Upper lobe of right lung (tissue), 1 donor: ENCODE measurements around the gene MLLT11. TPM values are rescaled to one million over a fixed set of nuclear protein-coding genes. Genes with fewer than 3 reads are reported as not detected.
A peak's percentile ranks its signal among the peaks of the same experiment; 100 is the strongest.

ENCODE experiments used
- ATAC-seq: fragments of 200-7000 bp; cut with Tn5 transposase; one replicate; pipeline ENCODE4 v1.9.1; 2020; ENCODE audit warnings: mild to moderate bottlenecking, moderate library complexity
- DNase-seq: peaks from one replicate; pipeline ENCODE4 v3.0.0-alpha.2; 2020
- H3K27ac ChIP-seq: fragments of 200-600 bp; one replicate; pipeline ENCODE4 v1.8.0; 2022
- H3K27me3 ChIP-seq: fragments of 200-600 bp; one replicate; pipeline ENCODE4 v1.8.0; 2022; ENCODE audit warnings: mild to moderate bottlenecking
- H3K36me3 ChIP-seq: fragments of 200-600 bp; one replicate; pipeline ENCODE4 v1.8.0; 2022
- H3K4me1 ChIP-seq: fragments of 200-600 bp; one replicate; pipeline ENCODE4 v1.8.0; 2022
- H3K4me3 ChIP-seq: fragments of 200-600 bp; one replicate; pipeline ENCODE4 v1.8.0; 2022; ENCODE audit warnings: mild to moderate bottlenecking
- H3K9me3 ChIP-seq: fragments of 200-600 bp; one replicate; pipeline ENCODE4 v1.8.0; 2022
- intact Hi-C: fragments of 100-400 bp; cut with DNase I; formaldehyde crosslinking; loops from one replicate; pipeline ENCODE4 v1.11.0; 2022
- long read RNA-seq: library from polyadenylated mRNA; unstranded; transcript quantifications from one replicate; pipeline ENCODE4 v2.0.0, GENCODE V29; 2021
- total RNA-seq: library from RNA; stranded (reverse); fragmentation: NEBNext Ultra II Directional; extraction: Animal tissue kit (Norgen Biotek cat#: 25700); gene quantifications from one replicate; pipeline ENCODE4 v1.2.1, GENCODE V29; 2021
- TF ChIP-seq, protein P1 (sequence below): fragments of 200-600 bp; IDR thresholded peaks from one replicate; pipeline ENCODE4 v1.8.0; 2022; ENCODE audit warnings: antibody characterized with exemption
- donor health status: DM: no; HTN: yes; CAD: no; lungs with severe emphysema.

The MLLT11 gene, protein sequence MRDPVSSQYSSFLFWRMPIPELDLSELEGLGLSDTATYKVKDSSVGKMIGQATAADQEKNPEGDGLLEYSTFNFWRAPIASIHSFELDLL
- total RNA-seq = 0.72 TPM
- long read RNA-seq, full-length matches to known transcripts = 2 of 2 reads
- long read RNA-seq, partial matches to known transcripts = 0 of 2 reads
- long read RNA-seq, other reads (novel, unspliced or antisense) = 0 of 2 reads

DNA sequence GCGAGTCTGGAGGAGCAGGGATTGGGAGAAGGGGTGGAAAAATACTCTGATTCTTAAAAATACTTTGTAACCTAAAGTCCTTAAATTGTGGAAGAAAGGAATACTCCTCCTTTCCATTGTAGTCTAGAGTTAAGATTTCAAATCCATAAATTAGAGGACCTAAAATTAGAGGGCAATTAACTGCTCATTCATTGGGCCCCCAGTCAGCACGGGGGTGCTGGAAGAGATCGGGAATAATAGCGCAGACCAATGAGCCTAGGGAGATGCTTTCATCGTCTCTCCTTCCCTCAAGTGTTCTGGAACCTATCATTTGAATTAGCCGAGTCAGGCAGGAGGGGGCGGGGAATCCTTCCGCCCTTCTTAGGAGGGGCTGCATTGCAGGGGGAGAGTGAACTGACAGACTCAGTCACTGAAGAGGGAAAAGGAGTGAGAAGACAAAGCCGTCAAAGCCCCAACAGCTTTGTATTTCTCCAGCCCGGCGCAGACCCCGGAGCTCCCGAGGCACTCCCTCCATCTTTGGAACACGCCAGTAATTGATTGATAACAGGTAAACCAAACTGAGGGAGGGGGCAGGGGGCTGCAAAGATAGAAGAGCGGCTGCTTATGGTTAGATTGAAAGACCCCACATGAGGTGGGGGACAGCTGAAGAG is at the start of gene MLLT11:
TSS of gene MLLT11 (plus strand) at position 391 of the 650 bp plus-strand sequence. CDS start 6,828 bp downstream, outside the sequence.
- DNase-seq = no peak
- TF ChIP-seq, protein P1, sequence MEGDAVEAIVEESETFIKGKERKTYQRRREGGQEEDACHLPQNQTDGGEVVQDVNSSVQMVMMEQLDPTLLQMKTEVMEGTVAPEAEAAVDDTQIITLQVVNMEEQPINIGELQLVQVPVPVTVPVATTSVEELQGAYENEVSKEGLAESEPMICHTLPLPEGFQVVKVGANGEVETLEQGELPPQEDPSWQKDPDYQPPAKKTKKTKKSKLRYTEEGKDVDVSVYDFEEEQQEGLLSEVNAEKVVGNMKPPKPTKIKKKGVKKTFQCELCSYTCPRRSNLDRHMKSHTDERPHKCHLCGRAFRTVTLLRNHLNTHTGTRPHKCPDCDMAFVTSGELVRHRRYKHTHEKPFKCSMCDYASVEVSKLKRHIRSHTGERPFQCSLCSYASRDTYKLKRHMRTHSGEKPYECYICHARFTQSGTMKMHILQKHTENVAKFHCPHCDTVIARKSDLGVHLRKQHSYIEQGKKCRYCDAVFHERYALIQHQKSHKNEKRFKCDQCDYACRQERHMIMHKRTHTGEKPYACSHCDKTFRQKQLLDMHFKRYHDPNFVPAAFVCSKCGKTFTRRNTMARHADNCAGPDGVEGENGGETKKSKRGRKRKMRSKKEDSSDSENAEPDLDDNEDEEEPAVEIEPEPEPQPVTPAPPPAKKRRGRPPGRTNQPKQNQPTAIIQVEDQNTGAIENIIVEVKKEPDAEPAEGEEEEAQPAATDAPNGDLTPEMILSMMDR = no peak
- Histone ChIP-seq H3K9me3 (no peaks in the 10 kb centered on the region), H3K27ac (peak within 1 kb of the TSS; percentile 89), H3K4me1 (peaks cover 37% of the 10 kb centered on the region), H3K36me3 (peaks cover 7% of the 10 kb centered on the region), H3K27me3 (no peaks in the 10 kb centered on the region), H3K4me3 (peak within 1 kb of the TSS; percentile 86)
- intact Hi-C loops = loop anchor here (10.0 kb wide), 1 partner anchor 45 kb away; no protein-coding TSS in a partner anchor
- ATAC-seq = no peak

DNA sequence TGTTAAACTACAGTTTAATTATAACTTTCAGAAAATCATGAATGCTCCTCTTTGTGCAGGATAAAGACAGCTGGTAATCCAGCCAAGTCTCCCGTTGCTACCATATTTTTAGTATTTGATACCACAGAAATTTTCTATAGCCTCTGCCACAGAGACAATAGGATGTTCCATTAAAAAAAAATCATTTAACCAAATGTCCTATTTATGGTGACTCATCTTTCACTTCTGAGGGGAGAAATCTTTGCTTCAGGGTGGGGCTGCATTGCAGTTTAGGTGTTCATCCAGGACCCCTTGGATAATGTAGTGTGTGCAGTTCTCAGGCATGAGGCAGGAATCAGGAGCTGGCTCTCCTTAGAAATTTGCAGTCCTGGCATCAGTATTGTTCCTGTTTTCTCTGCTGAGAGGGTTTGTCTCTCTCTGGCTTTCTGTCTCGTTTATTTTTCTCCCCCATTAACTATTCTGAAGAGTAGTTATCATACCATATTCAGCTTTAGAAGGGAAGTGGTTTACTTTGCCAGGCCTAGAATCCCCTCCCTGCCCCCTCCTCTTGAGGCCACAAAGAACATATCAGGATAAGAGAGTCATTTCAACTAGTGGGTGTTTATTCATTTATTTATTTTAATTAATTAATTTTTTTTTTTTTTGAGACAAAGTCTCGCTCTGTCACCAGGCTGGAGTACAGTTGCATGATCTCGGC is 48.9 kb upstream of the MLLT11 start:
- Histone ChIP-seq H3K9me3 (no peaks in the 10 kb centered on the region), H3K4me3 (no peak overlapping the region), H3K4me1 (peaks cover 56% of the 10 kb centered on the region), H3K27me3 (no peaks in the 10 kb centered on the region), H3K36me3 (no peaks in the 10 kb centered on the region), H3K27ac (peak overlapping the region; percentile 14)
- DNase-seq (no peak), ATAC-seq (no peak)
- TF ChIP-seq, protein P1 = no peak
- intact Hi-C loops = loop anchor here (10.0 kb wide), 1 partner anchor 53 kb away; the partner anchor contains the start of gene MLLT11

DNA sequence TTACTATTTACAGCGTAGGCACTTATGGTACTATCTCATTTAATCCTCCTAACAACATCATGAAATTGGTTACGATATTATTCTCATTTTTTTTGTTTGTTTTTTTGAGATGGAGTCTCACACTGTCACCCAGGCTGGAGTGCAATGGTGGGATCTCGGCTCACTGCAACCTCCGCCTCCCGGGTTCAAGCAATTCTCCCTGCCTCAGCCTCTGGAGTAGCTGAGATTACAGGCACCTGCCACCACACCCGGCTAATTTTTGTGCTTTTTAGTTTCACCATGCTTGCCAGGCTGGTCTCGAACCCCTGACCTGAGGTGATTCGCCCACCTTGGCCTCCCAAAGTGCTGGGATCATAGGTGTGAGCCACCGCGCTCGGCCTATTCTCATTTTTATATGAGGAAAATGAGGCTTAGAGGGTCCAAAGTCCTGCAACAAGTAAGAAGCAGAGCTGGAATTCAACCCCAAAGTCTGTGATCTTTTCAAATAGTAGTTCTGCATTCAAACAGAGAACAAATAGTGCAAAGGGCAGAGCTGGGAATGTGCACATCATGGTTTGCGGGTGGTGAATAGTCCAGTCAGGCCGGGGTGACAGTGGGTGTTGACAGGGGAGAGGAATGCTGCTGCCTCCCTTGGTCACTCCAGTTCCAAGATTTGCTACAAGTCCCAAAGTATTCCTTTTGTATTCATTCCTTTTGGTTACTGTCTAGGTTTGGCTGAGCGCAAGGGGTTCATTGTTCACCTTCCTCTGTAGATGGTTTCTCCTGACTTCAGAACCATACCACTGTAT is 47.3 kb upstream of the MLLT11 start:
- TF ChIP-seq, protein P1 = no peak
- Histone ChIP-seq H3K36me3 (peaks cover 5% of the 10 kb centered on the region), H3K27ac (peak overlapping the region; percentile 37), H3K4me1 (peaks cover 43% of the 10 kb centered on the region), H3K27me3 (no peaks in the 10 kb centered on the region), H3K4me3 (no peak overlapping the region), H3K9me3 (no peaks in the 10 kb centered on the region)
- no peak for DNase-seq
- ATAC-seq = no peak
- intact Hi-C loops = loop anchor here (10.0 kb wide), 1 partner anchor 52 kb away; the partner anchor contains the start of gene MLLT11

DNA sequence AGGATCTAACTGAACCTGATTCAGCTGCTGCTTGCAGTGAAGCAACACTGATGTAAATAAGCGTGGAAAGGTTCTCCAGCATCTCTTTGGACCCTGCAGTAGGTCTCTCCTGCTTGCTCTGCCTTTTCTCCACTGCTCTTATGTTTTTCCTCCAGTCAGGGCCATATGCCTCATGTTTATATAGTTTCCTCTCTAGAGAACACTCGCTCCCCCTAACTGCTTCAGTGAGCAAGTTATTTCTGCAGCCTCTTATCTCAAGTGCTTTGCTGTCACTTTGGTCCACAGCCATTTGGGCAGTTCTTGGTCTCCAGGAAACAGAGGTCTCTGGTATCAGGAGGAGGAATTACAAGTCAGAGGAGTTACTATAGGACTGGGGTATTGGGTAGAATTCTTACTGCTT is 46.7 kb upstream of the MLLT11 start:
- TF ChIP-seq, protein P1 = peak; percentile 13
- intact Hi-C loops = loop anchor here (10.0 kb wide), 1 partner anchor 51 kb away; the partner anchor contains the start of gene MLLT11
- Histone ChIP-seq H3K9me3 (no peaks in the 10 kb centered on the region), H3K27ac (peak overlapping the region; percentile 37), H3K4me1 (peaks cover 41% of the 10 kb centered on the region), H3K4me3 (no peak overlapping the region), H3K27me3 (no peaks in the 10 kb centered on the region), H3K36me3 (peaks cover 11% of the 10 kb centered on the region)
- ATAC-seq (peak; percentile 87), DNase-seq (no peak)

DNA sequence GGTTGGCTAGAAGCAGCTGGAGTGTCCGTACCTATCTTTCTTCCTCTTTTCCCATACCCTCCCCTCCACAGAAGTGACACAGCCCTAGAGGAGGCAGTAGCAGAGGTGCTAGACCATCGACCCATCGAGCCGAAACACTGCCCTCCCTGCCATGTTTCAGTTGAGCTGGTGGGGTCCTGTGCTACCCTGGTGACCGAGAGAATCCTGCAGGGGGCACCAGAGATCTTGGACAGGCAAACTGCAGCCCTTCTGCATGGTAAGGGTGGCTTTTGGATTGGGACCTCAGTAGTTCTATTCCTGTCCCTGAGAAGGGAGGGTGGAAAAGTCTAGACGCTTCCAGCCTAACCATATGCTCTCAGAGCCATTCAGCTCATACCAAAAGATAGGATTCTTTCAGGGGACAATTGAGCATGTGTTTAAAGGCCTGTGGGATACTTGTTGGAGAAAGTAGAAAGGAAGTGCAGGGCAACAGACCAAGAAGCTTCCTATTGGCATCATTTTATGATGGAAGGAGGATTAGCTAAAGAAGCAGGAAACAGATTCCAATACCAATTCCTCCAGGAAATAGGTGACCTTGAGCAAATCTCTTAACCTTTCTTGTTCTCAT is 35.6 kb upstream of the MLLT11 start:
- intact Hi-C loops = no loop called here
- Histone ChIP-seq H3K4me3 (no peak overlapping the region), H3K36me3 (peaks cover 46% of the 10 kb centered on the region), H3K27me3 (no peaks in the 10 kb centered on the region), H3K4me1 (no peaks in the 10 kb centered on the region), H3K9me3 (no peaks in the 10 kb centered on the region), H3K27ac (no peak overlapping the region)
- TF ChIP-seq, protein P1 = peak; percentile 78
- DNase-seq (peak; percentile 82), ATAC-seq (peak; percentile 99)
